NCI-H1436 (cell line): ENCODE results near the gene ZNF213.

Source experiments
- DNase-seq: peaks from one replicate; lab custom pipeline; 2025; lab: John Stamatoyannopoulos, UW

The ZNF213 gene

GRCh38 chr16:3134338-3135125 lies at the start of gene ZNF213:
ZNF213 (plus strand) TSS chr16:3135029; CDS start chr16:3137281, 2,252 bp downstream.
- DNase-seq: peak; percentile 97

GRCh38 chr16:3085868-3086595 lies 48.8 kb upstream of the ZNF213 start:
- DNase-seq: no peak

- no peak for DNase-seq
These were observed 48.1 kb upstream of the ZNF213 start for GRCh38 chr16:3086596-3087242.

GRCh38 chr16:3087243-3088235 lies 47.3 kb upstream of the ZNF213 start:
- no peak for DNase-seq

- no peak for DNase-seq
These were observed 46.4 kb upstream of the ZNF213 start for GRCh38 chr16:3088450-3088849.

- DNase-seq: no peak
These were observed 45.7 kb upstream of the ZNF213 start for GRCh38 chr16:3088925-3089716.

GRCh38 chr16:3089717-3090592 lies 44.9 kb upstream of the ZNF213 start:
- no peak for DNase-seq

- no peak for DNase-seq
These were observed 43.3 kb upstream of the ZNF213 start for GRCh38 chr16:3091551-3091950.

- no peak for DNase-seq
These were observed 42.3 kb upstream of the ZNF213 start for GRCh38 chr16:3092501-3092941.

GRCh38 chr16:3094289-3095027 lies 40.4 kb upstream of the ZNF213 start:
- peak; percentile 27 for DNase-seq

- no peak for DNase-seq
These were observed 39.0 kb upstream of the ZNF213 start for GRCh38 chr16:3095869-3096268.

- no peak for DNase-seq
These were observed 38.5 kb upstream of the ZNF213 start for GRCh38 chr16:3096362-3096761.

- no peak for DNase-seq
These were observed 37.6 kb upstream of the ZNF213 start for GRCh38 chr16:3097266-3097665.

- DNase-seq: no peak
These were observed 36.1 kb upstream of the ZNF213 start, which contains the start of gene ZSCAN10 for GRCh38 chr16:3098459-3099394. ZSCAN10 (minus strand) TSS chr16:3099294; CDS start chr16:3092937, 6,357 bp downstream.

- DNase-seq: no peak
These were observed 35.5 kb upstream of the ZNF213 start for GRCh38 chr16:3099395-3099731.

- DNase-seq: peak; percentile 95
These were observed 34.9 kb upstream of the ZNF213 start for GRCh38 chr16:3099732-3100499.
